ENCODE measurements around the gene ANTKMT.
A peak's percentile ranks its signal among the peaks of the same experiment; 100 is the strongest.

Gene ANTKMT

GRCh38 chr16:719815-720446 lies 1.0 kb upstream of the ANTKMT start:
- no peaks in the 10 kb centered on the region for H3K27me3 ChIP-seq (ENCODE audit: control insufficient read depth in 3 of 3, insufficient read depth in 3 of 3, low read depth in 1 of 3, low read length in 3 of 3)
- peak overlapping the region; percentile 98 for H3K27ac ChIP-seq (replicated peaks; ENCODE audit: low read length)
- H3K14ac ChIP-seq (ENCODE audit: low read length) = peak overlapping the region; percentile 94
- no peaks in the 10 kb centered on the region for H3K9me3 ChIP-seq (replicated peaks in 1 of 2; ENCODE audit: control insufficient read depth in 2 of 2, insufficient read depth in 1 of 2, low read depth in 1 of 2, low read length in 2 of 2)
- H2AK5ac ChIP-seq (ENCODE audit: low read depth, low read length) = peak overlapping the region; percentile 93
- no peak overlapping the region for H4K91ac ChIP-seq (ENCODE audit: low read depth, low read length, poor library complexity)
- H3K9ac ChIP-seq (ENCODE audit: low read depth, low read length, poor library complexity) = peak overlapping the region; percentile 100
- no peak overlapping the region for H3K4ac ChIP-seq (ENCODE audit: low read length)
- peak overlapping the region; percentile 93 for H3K18ac ChIP-seq (ENCODE audit: low read length)
- H3K4me2 ChIP-seq (ENCODE audit: insufficient read depth, low read length, poor library complexity, severe bottlenecking) = peak overlapping the region; percentile 93
- H2BK15ac ChIP-seq (ENCODE audit: low read length) = peak overlapping the region; percentile 30
- H2BK5ac ChIP-seq (ENCODE audit: low read length) = peak overlapping the region; percentile 100
- H4K8ac ChIP-seq (ENCODE audit: low read depth, low read length) = peak overlapping the region; percentile 95
- no CpG with 5 or more reads among the region's 16 CpGs for WGBS, 2 donors (ENCODE audit: extremely low coverage in 2 of 2, insufficient read length in 2 of 2, insufficient replicate concordance in 1 of 2)
- peaks cover 41% of the 10 kb centered on the region for H3K79me1 ChIP-seq (ENCODE audit: low read depth, low read length)
- no peak for DNase-seq (ENCODE audit: low spot score)
- H3K36me3 ChIP-seq (replicated peaks in 1 of 2; ENCODE audit: control insufficient read depth in 2 of 2, insufficient read depth in 2 of 2, low read length in 2 of 2) = peaks cover 15 to 31% of the 10 kb centered on the region in 2 donors
- H3K23ac ChIP-seq (ENCODE audit: low read depth, low read length, poor library complexity) = peak overlapping the region; percentile 99
- peak overlapping the region; percentile 88 to 93 for H3K4me3 ChIP-seq (ENCODE audit: low read length in 2 of 2)
- H2AFZ ChIP-seq (ENCODE audit: low read length) = no peak overlapping the region
- peak overlapping the region; percentile 88 for H2BK12ac ChIP-seq (ENCODE audit: low read length)
- peaks cover 39 to 49% of the 10 kb centered on the region in 2 donors for H3K4me1 ChIP-seq (ENCODE audit: control insufficient read depth in 2 of 2, insufficient read depth in 1 of 2, low read depth in 1 of 2, low read length in 2 of 2)
- H2BK120ac ChIP-seq (ENCODE audit: low read depth, low read length) = no peak overlapping the region

GRCh38 chr16:720447-720989 lies 428 bp upstream of the ANTKMT start:
- peak overlapping the region; percentile 19 for H4K8ac ChIP-seq (ENCODE audit: low read depth, low read length)
- H2AFZ ChIP-seq (ENCODE audit: low read length) = peak overlapping the region; percentile 77
- peak overlapping the region; percentile 97 for H3K4ac ChIP-seq (ENCODE audit: low read length)
- peak overlapping the region; percentile 93 for H3K4me2 ChIP-seq (ENCODE audit: insufficient read depth, low read length, poor library complexity, severe bottlenecking)
- peak overlapping the region; percentile 30 for H2BK15ac ChIP-seq (ENCODE audit: low read length)
- H2BK120ac ChIP-seq (ENCODE audit: low read depth, low read length) = no peak overlapping the region
- H3K14ac ChIP-seq (ENCODE audit: low read length) = peak overlapping the region; percentile 90
- H2BK12ac ChIP-seq (ENCODE audit: low read length) = peak overlapping the region; percentile 63
- peak overlapping the region; percentile 100 for H2BK5ac ChIP-seq (ENCODE audit: low read length)
- H3K9ac ChIP-seq (ENCODE audit: low read depth, low read length, poor library complexity) = peak overlapping the region; percentile 100
- peak overlapping the region; percentile 100 for H3K18ac ChIP-seq (ENCODE audit: low read length)
- H3K79me1 ChIP-seq (ENCODE audit: low read depth, low read length) = peaks cover 37% of the 10 kb centered on the region
- peaks cover 39 to 49% of the 10 kb centered on the region in 2 donors for H3K4me1 ChIP-seq (ENCODE audit: control insufficient read depth in 2 of 2, insufficient read depth in 1 of 2, low read depth in 1 of 2, low read length in 2 of 2)
- peak overlapping the region; percentile 99 for H3K23ac ChIP-seq (ENCODE audit: low read depth, low read length, poor library complexity)
- H3K4me3 ChIP-seq (ENCODE audit: low read length in 2 of 2) = peak overlapping the region; percentile 88 to 93
- H3K9me3 ChIP-seq (replicated peaks in 1 of 2; ENCODE audit: control insufficient read depth in 2 of 2, insufficient read depth in 1 of 2, low read depth in 1 of 2, low read length in 2 of 2) = no peaks in the 10 kb centered on the region
- H2AK5ac ChIP-seq (ENCODE audit: low read depth, low read length) = peak overlapping the region; percentile 93
- peak overlapping the region; percentile 80 for H4K91ac ChIP-seq (ENCODE audit: low read depth, low read length, poor library complexity)
- peak overlapping the region; percentile 98 for H3K27ac ChIP-seq (replicated peaks; ENCODE audit: low read length)
- H3K27me3 ChIP-seq (ENCODE audit: control insufficient read depth in 3 of 3, insufficient read depth in 3 of 3, low read depth in 1 of 3, low read length in 3 of 3) = no peaks in the 10 kb centered on the region
- peaks cover 15 to 31% of the 10 kb centered on the region in 2 donors for H3K36me3 ChIP-seq (replicated peaks in 1 of 2; ENCODE audit: control insufficient read depth in 2 of 2, insufficient read depth in 2 of 2, low read length in 2 of 2)
- no peak for DNase-seq (ENCODE audit: low spot score)
- WGBS, 2 donors (ENCODE audit: extremely low coverage in 2 of 2, insufficient read length in 2 of 2, insufficient replicate concordance in 1 of 2) = no CpG with 5 or more reads among the region's 38 CpGs

GRCh38 chr16:721765-722540 lies 1.0 kb downstream of the ANTKMT start:
- H3K4ac ChIP-seq (ENCODE audit: low read length) = peak overlapping the region; percentile 93
- H3K18ac ChIP-seq (ENCODE audit: low read length) = peak overlapping the region; percentile 95
- H3K9ac ChIP-seq (ENCODE audit: low read depth, low read length, poor library complexity) = peak overlapping the region; percentile 100
- H3K9me3 ChIP-seq (replicated peaks in 1 of 2; ENCODE audit: control insufficient read depth in 2 of 2, insufficient read depth in 1 of 2, low read depth in 1 of 2, low read length in 2 of 2) = no peaks in the 10 kb centered on the region
- H3K4me1 ChIP-seq (ENCODE audit: control insufficient read depth in 2 of 2, insufficient read depth in 1 of 2, low read depth in 1 of 2, low read length in 2 of 2) = peaks cover 37 to 42% of the 10 kb centered on the region in 2 donors
- peak overlapping the region; percentile 49 for H3K27ac ChIP-seq (replicated peaks; ENCODE audit: low read length)
- H3K36me3 ChIP-seq (replicated peaks in 1 of 2; ENCODE audit: control insufficient read depth in 2 of 2, insufficient read depth in 2 of 2, low read length in 2 of 2) = peaks cover 11 to 25% of the 10 kb centered on the region in 2 donors
- H4K8ac ChIP-seq (ENCODE audit: low read depth, low read length) = peak overlapping the region; percentile 43
- no peak for DNase-seq (ENCODE audit: low spot score)
- peak overlapping the region; percentile 41 for H2BK12ac ChIP-seq (ENCODE audit: low read length)
- H3K79me1 ChIP-seq (ENCODE audit: low read depth, low read length) = peaks cover 29% of the 10 kb centered on the region
- peak overlapping the region; percentile 76 to 93 for H3K4me3 ChIP-seq (ENCODE audit: low read length in 2 of 2)
- H2BK15ac ChIP-seq (ENCODE audit: low read length) = peak overlapping the region; percentile 96
- peak overlapping the region; percentile 56 for H3K14ac ChIP-seq (ENCODE audit: low read length)
- peak overlapping the region; percentile 87 for H2BK5ac ChIP-seq (ENCODE audit: low read length)
- H2AFZ ChIP-seq (ENCODE audit: low read length) = no peak overlapping the region
- no peak overlapping the region for H4K91ac ChIP-seq (ENCODE audit: low read depth, low read length, poor library complexity)
- no CpG with 5 or more reads among the region's 51 CpGs for WGBS, 2 donors (ENCODE audit: extremely low coverage in 2 of 2, insufficient read length in 2 of 2, insufficient replicate concordance in 1 of 2)
- peak overlapping the region; percentile 99 for H3K23ac ChIP-seq (ENCODE audit: low read depth, low read length, poor library complexity)
- H3K4me2 ChIP-seq (ENCODE audit: insufficient read depth, low read length, poor library complexity, severe bottlenecking) = peak overlapping the region; percentile 67
- H2AK5ac ChIP-seq (ENCODE audit: low read depth, low read length) = peak overlapping the region; percentile 100
- H2BK120ac ChIP-seq (ENCODE audit: low read depth, low read length) = no peak overlapping the region
- peaks cover 0 to 6% (median 0%) of the 10 kb centered on the region in 3 experiments for H3K27me3 ChIP-seq (ENCODE audit: control insufficient read depth in 3 of 3, insufficient read depth in 3 of 3, low read depth in 1 of 3, low read length in 3 of 3)
